HEK293 (cell line): ENCODE results near the gene BOLL.

Source experiments
- CTCF ChIA-PET: fragments of 350-600 bp; formaldehyde crosslinking; extraction: SDS; loops from one replicate; lab custom pipeline; 2021; ENCODE audit warnings: antibody characterized with exemption; lab: Yijun Ruan, JAX
- POLR2A ChIA-PET: fragments of 300-600 bp; formaldehyde crosslinking; extraction: SDS; loops from one replicate; lab custom pipeline; 2020; ENCODE audit warnings: antibody characterized with exemption, inconsistent platforms; lab: Yijun Ruan, JAX
- H3K27ac ChIP-seq: fragments of 200-500 bp; sonication (Bioruptor generic); 2 replicates; pipeline ENCODE4 v1.5.1; 2014; ENCODE audit warnings: low read depth, low read length, control low read depth, inconsistent platforms; ENCODE audit errors: extremely low read depth
- H3K36me3 ChIP-seq, 2 experiments: fragments of 200-500 bp in 1 of 2; sonication (Bioruptor generic) in 1 of 2; 1 replicate in 1 of 2; 2 replicates in 1 of 2; pipeline ENCODE4 v1.5.1; 2014 to 2017; ENCODE audit warnings: inconsistent platforms in 2 of 2, low read length in 2 of 2; ENCODE audit not compliant: control insufficient read depth in 2 of 2, insufficient read depth in 1 of 2
- H3K4me1 ChIP-seq: fragments of 200-500 bp; sonication (Bioruptor generic); 2 replicates; pipeline ENCODE4 v1.5.1; 2014; ENCODE audit warnings: mild to moderate bottlenecking, low read length, inconsistent platforms; ENCODE audit not compliant: control insufficient read depth, insufficient read depth
- H3K4me3 ChIP-seq: 2 replicates; pipeline ENCODE4 v1.5.1; 2011; ENCODE audit warnings: low read depth, mild to moderate bottlenecking, control low read depth, low read length, moderate library complexity
- H3K9me3 ChIP-seq: fragments of 200-500 bp; sonication (Bioruptor generic); 2 replicates; pipeline ENCODE4 v1.5.1; 2014; ENCODE audit warnings: low read depth, low read length, inconsistent platforms; ENCODE audit not compliant: control insufficient read depth, insufficient read depth
- GLIS2 ChIP-seq: fragments of 450-650 bp; formaldehyde crosslinking; IDR thresholded peaks from 2 replicates; pipeline ENCODE4 v1.5.1; 2016; ENCODE audit warnings: missing biosample characterization, missing genetic modification characterization
- HOXA7 ChIP-seq: sonication (generic); formaldehyde crosslinking; IDR thresholded peaks from 2 replicates; pipeline ENCODE4 v1.8.1; 2022; ENCODE audit warnings: missing genetic modification reagents, borderline replicate concordance
- KLF16 ChIP-seq: fragments of 450-650 bp; formaldehyde crosslinking; IDR thresholded peaks from 2 replicates; pipeline ENCODE4 v1.5.1; 2017; ENCODE audit warnings: missing biosample characterization, missing genetic modification characterization
- TCF7L2 ChIP-seq: IDR thresholded peaks from 2 replicates; pipeline ENCODE4 v1.6.1; 2011; ENCODE audit warnings: low read depth, mild to moderate bottlenecking, inconsistent platforms, low read length, moderate library complexity, borderline replicate concordance
- YY1 ChIP-seq: fragments of 450-650 bp; formaldehyde crosslinking; IDR thresholded peaks from 2 replicates; pipeline ENCODE4 v1.5.1; 2018; ENCODE audit warnings: missing biosample characterization, missing genetic modification characterization
- ZBTB20 ChIP-seq: fragments of 450-650 bp; formaldehyde crosslinking; IDR thresholded peaks from 2 replicates; pipeline ENCODE4 v1.5.1; 2016; ENCODE audit warnings: missing biosample characterization, missing genetic modification characterization
- ZNF10 ChIP-seq: fragments of 450-650 bp; formaldehyde crosslinking; IDR thresholded peaks from 2 replicates; pipeline ENCODE4 v1.5.1; 2017; ENCODE audit warnings: missing biosample characterization, missing genetic modification characterization
- ZNF121 ChIP-seq: fragments of 450-650 bp; formaldehyde crosslinking; IDR thresholded peaks from 2 replicates; pipeline ENCODE4 v1.5.1; 2016; ENCODE audit warnings: missing biosample characterization, missing genetic modification characterization
- ZNF146 ChIP-seq: fragments of 450-650 bp; formaldehyde crosslinking; IDR thresholded peaks from 2 replicates; pipeline ENCODE4 v1.5.1; 2016; ENCODE audit warnings: missing biosample characterization, missing genetic modification characterization
- ZNF175 ChIP-seq: fragments of 450-650 bp; formaldehyde crosslinking; IDR thresholded peaks from 2 replicates; pipeline ENCODE4 v1.5.1; 2016; ENCODE audit warnings: missing biosample characterization, missing genetic modification characterization
- ZNF19 ChIP-seq: fragments of 450-650 bp; formaldehyde crosslinking; IDR thresholded peaks from 2 replicates; pipeline ENCODE4; 2016; ENCODE audit warnings: missing biosample characterization, missing genetic modification characterization, low read depth
- ZNF214 ChIP-seq: fragments of 450-650 bp; formaldehyde crosslinking; IDR thresholded peaks from 2 replicates; pipeline ENCODE4 v1.5.1; 2017; ENCODE audit warnings: missing biosample characterization, mild to moderate bottlenecking, missing genetic modification characterization, borderline replicate concordance
- ZNF248 ChIP-seq: fragments of 450-650 bp; formaldehyde crosslinking; IDR thresholded peaks from 2 replicates; pipeline ENCODE4 v1.5.1; 2017; ENCODE audit warnings: missing biosample characterization, missing genetic modification characterization
- ZNF266 ChIP-seq: fragments of 450-650 bp; formaldehyde crosslinking; IDR thresholded peaks from 2 replicates; pipeline ENCODE4 v1.5.1; 2016; ENCODE audit warnings: missing biosample characterization, missing genetic modification characterization, low read depth
- ZNF37A ChIP-seq: fragments of 450-650 bp; IDR thresholded peaks from 2 replicates; pipeline ENCODE4 v1.5.1; 2018; ENCODE audit warnings: missing biosample characterization, missing genetic modification characterization
- ZNF529 ChIP-seq: fragments of 450-650 bp; formaldehyde crosslinking; IDR thresholded peaks from 2 replicates; pipeline ENCODE4 v1.5.1; 2017; ENCODE audit warnings: missing genetic modification characterization, missing biosample characterization; ENCODE audit not compliant: insufficient replicate concordance
- ZNF624 ChIP-seq: fragments of 450-650 bp; formaldehyde crosslinking; IDR thresholded peaks from 2 replicates; pipeline ENCODE4 v1.5.1; 2017; ENCODE audit warnings: missing biosample characterization, missing genetic modification characterization
- ZXDB ChIP-seq: fragments of 450-650 bp; formaldehyde crosslinking; IDR thresholded peaks from 2 replicates; pipeline ENCODE4 v1.5.1; 2016; ENCODE audit warnings: missing biosample characterization, missing genetic modification characterization
- TF ChIP-seq, protein P1 (sequence below): fragments of 450-650 bp; formaldehyde crosslinking; IDR thresholded peaks from 2 replicates; pipeline ENCODE4 v1.5.1; 2016; ENCODE audit warnings: missing biosample characterization, missing genetic modification characterization
- TF ChIP-seq, protein P2 (sequence below): fragments of 450-650 bp; formaldehyde crosslinking; IDR thresholded peaks from 2 replicates; pipeline ENCODE4 v1.5.1; 2016; ENCODE audit warnings: missing biosample characterization, missing genetic modification characterization
- TF ChIP-seq, protein P3 (sequence below): fragments of 450-650 bp; formaldehyde crosslinking; IDR thresholded peaks from 2 replicates; pipeline ENCODE4 v1.5.1; 2016; ENCODE audit warnings: missing biosample characterization, missing genetic modification characterization
- TF ChIP-seq, protein P4 (sequence below): fragments of 450-650 bp; formaldehyde crosslinking; IDR thresholded peaks from 2 replicates; pipeline ENCODE4 v1.5.1; 2016; ENCODE audit warnings: missing biosample characterization, missing genetic modification characterization

The BOLL gene

DNA sequence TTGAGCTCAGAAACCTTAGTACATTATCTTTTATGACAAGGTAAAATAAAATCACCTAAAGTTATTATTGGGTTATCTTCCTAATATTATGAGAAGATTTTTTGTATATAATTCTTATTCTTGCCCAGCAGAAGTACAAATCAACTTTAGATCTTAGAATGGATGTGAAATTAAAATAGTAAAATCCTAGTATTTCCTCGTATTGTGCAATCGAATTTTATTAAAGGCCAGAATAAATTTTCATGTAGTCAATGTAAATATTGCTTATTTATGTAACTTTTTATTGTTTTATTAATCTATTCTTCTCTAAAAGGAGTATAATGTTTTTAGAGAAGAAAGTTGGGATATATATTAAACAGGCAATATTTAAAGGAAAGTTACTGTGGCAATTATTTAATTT is 67.3 kb downstream of the BOLL start (continued):
- TF ChIP-seq, protein P1, sequence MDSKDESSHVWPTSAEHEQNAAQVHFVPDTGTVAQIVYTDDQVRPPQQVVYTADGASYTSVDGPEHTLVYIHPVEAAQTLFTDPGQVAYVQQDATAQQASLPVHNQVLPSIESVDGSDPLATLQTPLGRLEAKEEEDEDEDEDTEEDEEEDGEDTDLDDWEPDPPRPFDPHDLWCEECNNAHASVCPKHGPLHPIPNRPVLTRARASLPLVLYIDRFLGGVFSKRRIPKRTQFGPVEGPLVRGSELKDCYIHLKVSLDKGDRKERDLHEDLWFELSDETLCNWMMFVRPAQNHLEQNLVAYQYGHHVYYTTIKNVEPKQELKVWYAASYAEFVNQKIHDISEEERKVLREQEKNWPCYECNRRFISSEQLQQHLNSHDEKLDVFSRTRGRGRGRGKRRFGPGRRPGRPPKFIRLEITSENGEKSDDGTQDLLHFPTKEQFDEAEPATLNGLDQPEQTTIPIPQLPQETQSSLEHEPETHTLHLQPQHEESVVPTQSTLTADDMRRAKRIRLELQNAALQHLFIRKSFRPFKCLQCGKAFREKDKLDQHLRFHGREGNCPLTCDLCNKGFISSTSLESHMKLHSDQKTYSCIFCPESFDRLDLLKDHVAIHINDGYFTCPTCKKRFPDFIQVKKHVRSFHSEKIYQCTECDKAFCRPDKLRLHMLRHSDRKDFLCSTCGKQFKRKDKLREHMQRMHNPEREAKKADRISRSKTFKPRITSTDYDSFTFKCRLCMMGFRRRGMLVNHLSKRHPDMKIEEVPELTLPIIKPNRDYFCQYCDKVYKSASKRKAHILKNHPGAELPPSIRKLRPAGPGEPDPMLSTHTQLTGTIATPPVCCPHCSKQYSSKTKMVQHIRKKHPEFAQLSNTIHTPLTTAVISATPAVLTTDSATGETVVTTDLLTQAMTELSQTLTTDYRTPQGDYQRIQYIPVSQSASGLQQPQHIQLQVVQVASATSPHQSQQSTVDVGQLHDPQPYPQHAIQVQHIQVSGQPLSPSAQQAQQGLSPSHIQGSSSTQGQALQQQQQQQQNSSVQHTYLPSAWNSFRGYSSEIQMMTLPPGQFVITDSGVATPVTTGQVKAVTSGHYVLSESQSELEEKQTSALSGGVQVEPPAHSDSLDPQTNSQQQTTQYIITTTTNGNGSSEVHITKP: no peak
- TF ChIP-seq ZNF37A (tag by site-specific recombination): no peak

DNA sequence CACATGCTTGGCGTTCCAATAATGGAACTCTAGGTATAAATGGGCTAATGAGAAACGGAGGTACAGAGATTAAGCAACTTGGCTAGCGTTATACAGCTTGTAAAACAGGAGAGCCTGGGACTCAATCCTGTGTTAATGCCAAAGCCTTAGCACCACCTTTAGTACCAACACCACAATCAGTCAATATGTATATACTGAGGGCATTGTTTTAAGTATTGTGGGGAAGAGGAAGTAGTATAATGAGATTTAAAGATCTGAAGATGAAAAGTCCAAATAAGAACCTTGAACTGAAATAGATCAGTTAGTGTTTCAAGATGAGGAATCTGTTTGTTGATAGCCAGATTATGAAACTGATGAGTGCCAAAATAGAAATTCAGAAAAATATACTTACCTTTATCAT is 71.8 kb downstream of the BOLL start:
- CTCF ChIA-PET: interaction anchor here (1.0 kb wide), 1 partner anchor 65 kb away, joined by 3 read pairs; no protein-coding TSS in a partner anchor
- no peak overlapping the region for H3K4me3 ChIP-seq
- H3K4me1 ChIP-seq: peaks cover 5% of the 10 kb centered on the region; the same call in 1 of the 2 replicates
- no peak for TF ChIP-seq ZXDB
- no peak for TF ChIP-seq ZNF529 (tag by site-specific recombination)
- no peak for TF ChIP-seq ZNF175 (tag by site-specific recombination)
- TF ChIP-seq, protein P2, sequence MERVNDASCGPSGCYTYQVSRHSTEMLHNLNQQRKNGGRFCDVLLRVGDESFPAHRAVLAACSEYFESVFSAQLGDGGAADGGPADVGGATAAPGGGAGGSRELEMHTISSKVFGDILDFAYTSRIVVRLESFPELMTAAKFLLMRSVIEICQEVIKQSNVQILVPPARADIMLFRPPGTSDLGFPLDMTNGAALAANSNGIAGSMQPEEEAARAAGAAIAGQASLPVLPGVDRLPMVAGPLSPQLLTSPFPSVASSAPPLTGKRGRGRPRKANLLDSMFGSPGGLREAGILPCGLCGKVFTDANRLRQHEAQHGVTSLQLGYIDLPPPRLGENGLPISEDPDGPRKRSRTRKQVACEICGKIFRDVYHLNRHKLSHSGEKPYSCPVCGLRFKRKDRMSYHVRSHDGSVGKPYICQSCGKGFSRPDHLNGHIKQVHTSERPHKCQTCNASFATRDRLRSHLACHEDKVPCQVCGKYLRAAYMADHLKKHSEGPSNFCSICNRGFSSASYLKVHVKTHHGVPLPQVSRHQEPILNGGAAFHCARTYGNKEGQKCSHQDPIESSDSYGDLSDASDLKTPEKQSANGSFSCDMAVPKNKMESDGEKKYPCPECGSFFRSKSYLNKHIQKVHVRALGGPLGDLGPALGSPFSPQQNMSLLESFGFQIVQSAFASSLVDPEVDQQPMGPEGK (tag by site-specific recombination): no peak
- TF ChIP-seq ZBTB20 (tag by site-specific recombination): no peak
- no peak for TF ChIP-seq ZNF146 (tag by site-specific recombination)
- TF ChIP-seq ZNF121 (tag by site-specific recombination): no peak
- TF ChIP-seq ZNF266 (tag by site-specific recombination): no peak
- TF ChIP-seq, protein P3, sequence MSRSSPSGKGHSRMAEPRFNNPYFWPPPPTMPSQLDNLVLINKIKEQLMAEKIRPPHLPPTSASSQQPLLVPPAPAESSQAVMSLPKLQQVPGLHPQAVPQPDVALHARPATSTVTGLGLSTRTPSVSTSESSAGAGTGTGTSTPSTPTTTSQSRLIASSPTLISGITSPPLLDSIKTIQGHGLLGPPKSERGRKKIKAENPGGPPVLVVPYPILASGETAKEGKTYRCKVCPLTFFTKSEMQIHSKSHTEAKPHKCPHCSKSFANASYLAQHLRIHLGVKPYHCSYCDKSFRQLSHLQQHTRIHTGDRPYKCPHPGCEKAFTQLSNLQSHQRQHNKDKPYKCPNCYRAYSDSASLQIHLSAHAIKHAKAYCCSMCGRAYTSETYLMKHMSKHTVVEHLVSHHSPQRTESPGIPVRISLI (tag by site-specific recombination): no peak
- TF ChIP-seq, all 188 proteins: peak for 0
- POLR2A ChIA-PET: no interaction called here
- Histone ChIP-seq H3K36me3 (peaks cover 0 to 18% of the 10 kb centered on the region in 2 experiments; a peak in 2 of 3 replicates), H3K27ac (no peak overlapping the region), H3K9me3 (no peaks in the 10 kb centered on the region)

DNA sequence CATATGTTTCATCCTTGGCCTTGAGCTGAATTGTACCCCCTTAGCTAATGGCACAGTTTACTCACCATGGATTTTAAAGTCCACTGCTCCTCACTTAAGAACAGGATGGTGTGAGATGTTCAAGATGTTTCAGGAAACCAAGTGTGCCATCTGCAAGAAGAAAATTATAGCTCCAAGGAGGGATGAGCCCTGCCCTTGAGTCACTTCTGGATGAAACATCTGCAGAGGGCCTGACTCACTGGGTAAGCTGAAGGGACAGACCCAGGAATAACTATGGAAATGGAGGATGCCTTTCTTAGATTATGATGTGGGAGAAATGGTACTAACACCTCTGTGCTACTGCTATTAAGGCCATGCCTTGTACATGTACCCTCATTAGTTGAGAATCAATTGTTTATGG is 73.5 kb downstream of the BOLL start:
- peaks cover 0 to 21% of the 10 kb centered on the region in 2 experiments; a peak in 1 of 3 replicates for H3K36me3 ChIP-seq
- no peaks in the 10 kb centered on the region for H3K9me3 ChIP-seq
- no peak overlapping the region for H3K4me3 ChIP-seq
- H3K27ac ChIP-seq: no peak overlapping the region
- ChIA-PET CTCF (interaction anchor here (0.9 to 1.0 kb wide), 3 partner anchors 61 to 599 kb away, joined by 3 read pairs; no protein-coding TSS in a partner anchor), POLR2A (no interaction called here)
- TF ChIP-seq TCF7L2: no peak
- no peak for TF ChIP-seq KLF16 (tag by site-specific recombination)
- no peak for TF ChIP-seq HOXA7 (CRISPR knock-in tag)
- no peak for TF ChIP-seq ZNF19 (tag by site-specific recombination)
- TF ChIP-seq, protein P4, sequence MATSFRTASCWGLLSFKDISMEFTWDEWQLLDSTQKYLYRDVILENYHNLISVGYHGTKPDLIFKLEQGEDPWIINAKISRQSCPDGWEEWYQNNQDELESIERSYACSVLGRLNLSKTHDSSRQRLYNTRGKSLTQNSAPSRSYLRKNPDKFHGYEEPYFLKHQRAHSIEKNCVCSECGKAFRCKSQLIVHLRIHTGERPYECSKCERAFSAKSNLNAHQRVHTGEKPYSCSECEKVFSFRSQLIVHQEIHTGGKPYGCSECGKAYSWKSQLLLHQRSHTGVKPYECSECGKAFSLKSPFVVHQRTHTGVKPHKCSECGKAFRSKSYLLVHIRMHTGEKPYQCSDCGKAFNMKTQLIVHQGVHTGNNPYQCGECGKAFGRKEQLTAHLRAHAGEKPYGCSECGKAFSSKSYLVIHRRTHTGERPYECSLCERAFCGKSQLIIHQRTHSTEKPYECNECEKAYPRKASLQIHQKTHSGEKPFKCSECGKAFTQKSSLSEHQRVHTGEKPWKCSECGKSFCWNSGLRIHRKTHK (tag by site-specific recombination): no peak
- TF ChIP-seq ZNF248 (tag by site-specific recombination): no peak
- TF ChIP-seq ZNF214 (tag by site-specific recombination): no peak
- no peak for TF ChIP-seq ZNF624 (tag by site-specific recombination)
- TF ChIP-seq YY1 (tag by site-specific recombination): no peak
- no peak for TF ChIP-seq ZNF10 (tag by site-specific recombination)
- no peak for TF ChIP-seq GLIS2 (tag by site-specific recombination)
- peaks cover 6% of the 10 kb centered on the region; the same call in 1 of the 2 replicates for H3K4me1 ChIP-seq
